Measurements from ENCODE around the gene THSD4. TPM values are rescaled to one million over a fixed set of nuclear protein-coding genes. Genes with fewer than 3 reads are reported as not detected.

Gene THSD4
- total RNA-seq, 4 donors from 2014 or later: 39.4 to 232 (median 127) TPM

DNA sequence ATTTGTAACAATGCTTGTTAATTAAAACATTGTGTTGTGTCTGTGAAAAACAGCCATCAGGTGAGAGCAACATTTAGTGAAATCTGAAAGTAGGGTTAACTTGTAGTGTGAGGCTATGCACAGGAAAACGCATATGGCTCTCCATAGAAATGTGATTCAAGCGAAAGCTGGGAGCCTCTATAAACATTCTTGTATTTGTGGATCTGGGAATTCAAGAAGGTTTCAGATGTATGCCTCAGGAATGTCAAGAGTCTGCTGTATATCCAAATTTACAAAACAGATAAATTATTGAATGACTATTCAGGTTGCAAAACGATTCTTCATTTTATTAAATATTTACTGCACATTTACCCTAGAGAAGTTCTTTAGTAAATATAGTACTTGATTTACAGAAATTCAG lies 166.0 kb downstream of the THSD4 start:
- Histone ChIP-seq H3K4me3 (no peak overlapping the region), H3K36me3 (no peaks in the 10 kb centered on the region), H3K27ac (peak overlapping the region in 2 of 4 donors; percentile 46 to 72), H3K27me3 (no peaks in the 10 kb centered on the region), H3K9me3 (no peaks in the 10 kb centered on the region), H3K4me1 (peaks cover 13 to 27% (median 14%) of the 10 kb centered on the region in 3 donors)
- no peak for DNase-seq
- WGBS, 2 donors: 72 to 85% methylated on average over 3 of the region's 3 CpGs
- intact Hi-C loops (cut with DNase I): no loop called here
- TF ChIP-seq POLR2A (IDR thresholded peaks at IDR 0.05) (no peak), CTCF (IDR thresholded peaks at IDR 0.05) (no peak)

GRCh38 chr15:71282076-71282475 lies 166.8 kb downstream of the THSD4 start:
- intact Hi-C loops (cut with DNase I): no loop called here
- no peaks in the 10 kb centered on the region for H3K36me3 ChIP-seq
- H3K9me3 ChIP-seq: no peaks in the 10 kb centered on the region
- 49 to 65% methylated on average over 3 of the region's 3 CpGs for WGBS, 2 donors
- no peaks in the 10 kb centered on the region for H3K27me3 ChIP-seq
- H3K4me1 ChIP-seq: peaks cover 13 to 27% (median 14%) of the 10 kb centered on the region in 3 donors
- H3K27ac ChIP-seq: peak overlapping the region in 2 of 4 donors; percentile 16 to 41
- no peak for TF ChIP-seq POLR2A (IDR thresholded peaks at IDR 0.05)
- no peak for TF ChIP-seq CTCF (IDR thresholded peaks at IDR 0.05)
- no peak overlapping the region for H3K4me3 ChIP-seq
- DNase-seq: no peak

- DNase-seq: no peak
- Histone ChIP-seq H3K27ac (no peak overlapping the region), H3K27me3 (no peaks in the 10 kb centered on the region), H3K4me1 (no peaks in the 10 kb centered on the region), H3K4me3 (no peak overlapping the region), H3K9me3 (no peaks in the 10 kb centered on the region), H3K36me3 (no peaks in the 10 kb centered on the region)
- WGBS, 2 donors: 67 to 76% methylated on average over 5 of the region's 5 CpGs
- TF ChIP-seq CTCF (IDR thresholded peaks at IDR 0.05) (no peak), POLR2A (IDR thresholded peaks at IDR 0.05) (no peak)
- intact Hi-C loops (cut with DNase I): no loop called here
These were observed 173.2 kb downstream of the THSD4 start for GRCh38 chr15:71288348-71288955.

DNA sequence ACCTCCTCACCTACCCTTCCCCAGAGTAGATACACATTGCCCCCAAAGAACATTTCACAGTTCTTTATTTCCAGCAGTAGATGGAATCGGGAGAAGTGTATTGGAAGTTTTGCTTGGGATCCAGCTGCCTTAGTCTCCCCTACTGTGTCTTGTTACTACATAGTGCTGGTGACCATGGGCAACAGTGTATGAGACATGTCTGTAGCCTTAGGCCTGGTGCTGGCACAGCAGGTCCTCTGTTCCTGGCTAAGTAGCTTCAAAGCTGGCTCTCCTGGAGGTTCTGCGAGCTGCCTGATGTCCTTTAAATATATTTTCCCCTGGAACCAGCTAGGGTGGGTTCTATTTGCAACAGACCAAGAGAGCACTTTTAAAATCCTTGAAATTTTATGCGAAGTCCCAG lies 174.7 kb downstream of the THSD4 start:
- TF ChIP-seq CTCF (IDR thresholded peaks at IDR 0.05) (no peak), POLR2A (IDR thresholded peaks at IDR 0.05) (no peak)
- H3K4me3 ChIP-seq: no peak overlapping the region
- no peaks in the 10 kb centered on the region for H3K27me3 ChIP-seq
- intact Hi-C loops (cut with DNase I): no loop called here
- no peak for DNase-seq
- H3K9me3 ChIP-seq: no peaks in the 10 kb centered on the region
- H3K4me1 ChIP-seq: peaks cover 2 to 9% (median 6%) of the 10 kb centered on the region in 3 donors
- WGBS, 2 donors: 79 to 81% methylated on average over 3 of the region's 3 CpGs
- no peaks in the 10 kb centered on the region for H3K36me3 ChIP-seq
- H3K27ac ChIP-seq: no peak overlapping the region

- peaks cover 5 to 20% (median 13%) of the 10 kb centered on the region in 3 donors for H3K4me1 ChIP-seq
- no peak overlapping the region for H3K4me3 ChIP-seq
- no peaks in the 10 kb centered on the region for H3K36me3 ChIP-seq
- no peak overlapping the region for H3K27ac ChIP-seq
- H3K27me3 ChIP-seq: no peaks in the 10 kb centered on the region
- DNase-seq: no peak
- 73 to 83% methylated on average over 2 of the region's 2 CpGs for WGBS, 2 donors
- H3K9me3 ChIP-seq: no peaks in the 10 kb centered on the region
- no peak for TF ChIP-seq CTCF (IDR thresholded peaks at IDR 0.05)
- TF ChIP-seq POLR2A (IDR thresholded peaks at IDR 0.05): no peak
- intact Hi-C loops (cut with DNase I): no loop called here
These were observed 175.8 kb downstream of the THSD4 start for GRCh38 chr15:71290881-71291635.
